ENCODE data around the gene LGALS9.
"Not testable (repeated sequence)": the region's sequence is repeated elsewhere in the genome, so short reads cannot be mapped to it uniquely, and the experiment has no call there.

Gene LGALS9

DNA sequence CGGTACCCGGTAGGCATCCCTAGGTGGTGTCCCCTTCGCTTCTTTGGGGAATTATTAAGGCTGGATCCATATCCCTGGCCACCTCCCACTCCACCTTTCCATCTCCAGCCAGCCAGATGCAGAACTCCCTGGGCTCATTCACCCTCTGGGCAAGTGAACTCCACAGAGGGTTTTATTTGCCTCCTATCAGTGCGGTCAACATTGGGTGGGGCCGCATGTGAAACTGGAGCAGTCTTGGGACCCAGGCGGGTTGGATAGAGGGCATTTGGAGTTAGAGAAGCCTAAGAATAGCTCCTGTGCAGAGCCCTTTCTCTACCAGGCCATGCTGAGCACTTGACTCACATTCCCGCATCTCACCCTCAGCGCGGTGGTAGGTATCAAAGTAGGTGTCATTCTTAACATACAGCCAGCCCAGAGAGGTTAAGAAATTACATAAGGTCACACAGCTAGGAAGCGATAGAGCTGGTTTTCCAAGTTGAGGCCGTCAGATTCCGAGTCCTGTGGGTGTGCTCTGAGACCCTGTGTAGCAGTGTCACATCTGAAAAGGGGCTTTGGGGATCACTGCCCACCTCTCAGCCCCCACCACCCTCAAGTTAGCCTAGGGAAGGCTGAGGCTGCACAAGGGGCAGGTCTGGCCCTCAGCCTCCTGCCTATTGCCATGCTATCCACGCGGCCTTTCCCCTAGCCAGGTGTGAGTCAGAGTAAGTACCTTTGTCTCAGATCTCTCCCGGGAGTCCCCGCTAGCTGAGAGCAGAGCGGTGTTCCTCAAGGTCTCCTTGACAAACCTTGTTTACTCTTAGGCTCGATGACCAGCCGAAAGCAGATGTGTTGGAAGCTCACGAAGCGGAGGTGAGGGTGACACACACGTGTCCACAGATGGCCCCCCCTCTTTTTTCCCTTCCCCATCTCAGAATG, 26.9 kb upstream of the LGALS9 start:
- DNase-seq, result no peak

DNA sequence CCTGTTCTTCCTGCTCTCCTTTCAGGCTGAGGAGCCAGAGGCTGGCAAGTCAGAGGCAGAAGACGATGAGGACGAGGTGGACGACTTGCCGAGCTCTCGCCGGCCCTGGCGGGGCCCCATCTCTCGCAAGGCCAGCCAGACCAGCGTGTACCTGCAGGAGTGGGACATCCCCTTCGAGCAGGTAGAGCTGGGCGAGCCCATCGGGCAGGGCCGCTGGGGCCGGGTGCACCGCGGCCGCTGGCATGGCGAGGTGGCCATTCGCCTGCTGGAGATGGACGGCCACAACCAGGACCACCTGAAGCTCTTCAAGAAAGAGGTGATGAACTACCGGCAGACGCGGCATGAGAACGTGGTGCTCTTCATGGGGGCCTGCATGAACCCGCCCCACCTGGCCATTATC, 25.6 kb upstream of the LGALS9 start:
- no peak for DNase-seq

DNA sequence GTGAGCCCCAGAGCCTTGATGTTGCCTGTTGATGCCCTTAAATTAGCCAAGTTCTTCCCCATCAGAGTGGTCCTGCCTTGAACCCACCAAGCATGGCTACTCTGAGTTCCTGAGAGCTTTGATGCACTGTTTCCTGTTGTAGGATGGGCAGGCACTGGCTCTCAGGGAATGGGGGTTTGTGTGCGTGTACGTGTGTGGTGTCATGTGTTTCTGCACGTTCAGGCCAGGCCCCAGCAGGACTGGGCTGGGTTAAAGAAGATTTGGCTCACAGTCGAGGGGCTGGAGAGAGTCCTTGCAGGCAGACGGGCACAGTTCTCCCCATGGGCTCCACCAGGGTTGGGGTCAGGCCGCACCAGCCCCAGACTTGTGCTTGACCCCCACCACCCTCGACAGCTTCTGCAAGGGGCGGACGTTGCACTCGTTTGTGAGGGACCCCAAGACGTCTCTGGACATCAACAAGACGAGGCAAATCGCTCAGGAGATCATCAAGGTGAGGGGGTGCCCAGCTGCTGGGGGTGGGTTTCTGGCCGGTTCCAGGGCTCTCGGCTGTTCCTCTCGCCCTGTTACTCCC, 23.4 kb upstream of the LGALS9 start:
- DNase-seq, result no peak

DNA sequence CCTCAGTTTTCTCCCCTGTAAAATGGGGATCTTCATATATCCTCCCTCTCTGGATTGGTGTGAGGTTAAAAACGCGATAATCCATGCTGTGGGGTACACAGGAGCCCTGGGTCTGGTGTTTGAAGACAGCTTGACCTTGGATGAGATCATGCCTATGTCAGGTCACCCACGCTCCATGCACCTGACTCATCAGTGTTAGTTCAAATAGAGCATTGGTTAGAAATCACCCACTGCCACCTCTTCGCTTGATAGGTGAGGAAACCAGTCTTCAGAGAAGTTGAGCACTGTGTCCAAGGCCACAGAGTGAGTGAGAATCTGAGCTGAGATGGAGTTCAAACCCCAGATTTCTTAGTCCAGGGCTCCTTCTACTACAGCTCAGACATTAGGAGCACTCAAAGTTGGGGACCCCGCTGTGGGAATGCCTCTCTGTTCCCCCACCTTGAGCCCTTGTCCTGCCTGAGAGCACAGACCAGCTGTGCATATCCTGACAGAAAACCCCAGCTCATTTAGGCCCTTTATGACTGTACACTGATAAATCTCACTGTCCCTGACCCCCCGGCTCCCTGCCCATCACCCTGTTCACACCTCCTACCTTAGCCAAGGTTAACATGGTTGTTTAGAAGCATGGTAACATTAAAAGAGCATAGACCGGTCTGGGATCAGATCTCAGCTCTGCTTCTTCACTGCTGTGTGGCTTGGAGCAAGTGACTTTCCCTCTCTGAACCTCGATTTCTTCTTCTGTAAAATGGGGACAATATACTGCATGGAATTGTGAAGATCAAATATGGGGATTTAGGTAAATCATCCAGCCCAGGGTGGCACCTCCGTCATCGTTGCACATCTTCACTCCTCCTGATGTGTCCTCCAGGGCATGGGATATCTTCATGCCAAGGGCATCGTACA, 22.4 kb upstream of the LGALS9 start:
- DNase-seq, result no peak

DNA sequence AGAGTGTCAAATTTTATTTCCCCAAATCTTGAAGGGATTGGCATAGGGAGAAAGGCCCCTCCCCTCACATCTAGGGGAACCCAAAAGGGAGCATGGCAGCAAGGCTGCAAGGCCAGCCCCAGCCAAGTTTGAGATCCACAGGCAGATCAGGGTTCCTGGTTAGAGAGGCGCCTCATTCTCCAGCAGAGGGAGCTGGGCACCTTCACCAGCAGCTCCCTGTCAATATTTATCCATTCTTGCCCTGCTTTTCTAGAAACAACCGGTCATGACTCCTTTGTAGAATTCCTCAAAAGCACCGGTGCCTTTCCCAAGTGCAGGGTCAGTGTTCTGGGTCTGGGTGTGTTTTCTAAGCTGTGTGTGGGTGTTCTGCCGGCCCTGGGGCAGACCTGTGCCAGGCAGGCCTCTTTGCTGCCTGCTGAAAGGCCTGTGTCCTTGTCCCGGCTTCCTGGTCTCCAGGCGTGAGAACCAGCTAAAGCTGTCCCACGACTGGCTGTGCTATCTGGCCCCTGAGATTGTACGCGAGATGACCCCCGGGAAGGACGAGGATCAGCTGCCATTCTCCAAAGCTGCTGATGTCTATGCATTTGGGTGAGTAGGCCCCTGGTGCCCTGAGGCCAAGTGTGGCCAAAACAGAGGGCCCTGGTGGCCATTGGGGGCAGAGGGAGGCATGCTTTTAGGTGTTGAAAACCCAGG, 21.2 kb upstream of the LGALS9 start:
- no peak for DNase-seq

DNA sequence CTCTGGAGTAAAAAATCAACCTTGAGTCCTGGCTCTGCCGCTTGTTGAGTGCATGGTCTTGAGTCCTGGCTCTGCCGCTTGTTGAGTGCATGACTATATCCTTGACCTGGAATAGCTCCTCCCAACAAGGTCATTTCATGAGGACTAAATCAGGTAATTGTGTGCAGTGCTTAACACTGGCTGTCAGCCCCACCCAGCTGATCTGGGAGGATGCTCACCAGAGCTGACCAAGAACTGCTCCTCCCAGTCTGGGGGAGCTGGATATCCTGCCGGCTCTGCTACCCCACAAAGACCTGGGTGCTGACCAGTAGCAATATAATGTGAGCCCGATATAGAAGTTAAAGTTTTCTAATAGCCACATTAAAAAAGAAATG, 20.7 kb upstream of the LGALS9 start:
- DNase-seq, result no peak

DNA sequence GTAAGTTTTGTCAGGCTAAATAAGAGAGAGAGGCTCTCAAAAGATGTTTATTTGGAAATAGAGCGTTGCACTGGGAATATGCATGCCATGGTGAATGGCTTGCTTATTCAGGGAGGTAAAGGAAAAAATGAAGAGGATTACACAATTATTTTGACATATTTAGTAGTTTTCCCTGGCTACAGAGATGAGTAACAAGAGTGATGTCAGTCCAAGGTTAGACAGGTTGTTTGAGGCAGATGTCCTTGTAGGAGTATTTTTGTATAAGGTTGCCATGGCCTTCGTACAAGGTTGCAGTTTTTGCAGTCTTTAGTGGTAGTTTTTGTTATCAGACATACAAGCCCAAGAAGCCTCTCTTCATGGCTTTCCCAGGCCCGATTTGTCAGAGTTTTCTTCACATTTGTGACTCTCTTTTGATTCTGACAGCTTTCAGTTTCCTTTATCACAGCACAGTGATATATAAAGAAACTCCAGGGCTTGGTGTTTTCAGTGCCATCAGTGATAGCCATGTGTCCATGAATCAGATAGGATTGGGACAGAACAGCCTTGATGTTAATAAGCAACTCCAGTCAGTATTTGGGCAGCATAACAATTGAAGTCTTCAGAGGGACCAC, 18.7 kb upstream of the LGALS9 start:
- DNase-seq, result no peak

DNA sequence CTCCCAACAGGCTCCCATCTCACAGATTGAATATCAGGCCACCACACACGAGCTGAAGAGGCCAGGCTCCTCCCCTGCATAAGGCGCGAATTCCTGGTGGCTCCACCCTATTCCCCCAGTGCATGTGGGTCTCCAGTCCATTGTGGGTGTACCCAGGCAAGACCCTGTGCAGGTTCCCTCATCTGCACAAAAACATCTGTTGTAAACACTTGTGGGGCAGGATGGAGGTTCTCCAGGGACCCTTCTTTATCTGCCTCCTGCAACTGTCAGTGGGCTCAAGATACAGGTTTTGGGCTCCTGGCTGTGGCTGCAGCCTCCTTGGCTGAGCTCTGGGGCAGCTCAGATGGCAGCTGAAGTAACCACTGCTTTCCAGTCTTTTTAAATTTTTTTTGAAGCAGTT, 17.6 kb upstream of the LGALS9 start:
- no peak for DNase-seq

DNA sequence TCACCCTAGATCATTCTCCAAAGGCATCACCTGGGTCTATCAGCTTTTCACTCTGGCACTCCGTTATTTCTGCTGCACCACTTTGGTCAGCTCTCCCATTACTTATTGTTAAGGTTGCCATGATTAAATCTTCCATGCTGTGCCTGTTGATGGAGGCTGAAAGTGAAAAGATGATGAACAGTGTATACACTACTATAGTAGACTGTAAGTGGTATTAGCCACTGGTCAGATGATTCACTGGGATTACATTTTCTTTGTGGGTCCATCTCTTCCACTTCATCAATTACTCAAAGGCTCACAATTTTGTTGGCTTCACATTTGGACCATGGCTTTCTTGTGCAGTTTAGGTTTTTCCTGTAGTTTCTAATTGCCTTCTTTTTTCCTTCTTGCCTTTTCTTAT, 15.9 kb upstream of the LGALS9 start:
- no peak for DNase-seq

DNA sequence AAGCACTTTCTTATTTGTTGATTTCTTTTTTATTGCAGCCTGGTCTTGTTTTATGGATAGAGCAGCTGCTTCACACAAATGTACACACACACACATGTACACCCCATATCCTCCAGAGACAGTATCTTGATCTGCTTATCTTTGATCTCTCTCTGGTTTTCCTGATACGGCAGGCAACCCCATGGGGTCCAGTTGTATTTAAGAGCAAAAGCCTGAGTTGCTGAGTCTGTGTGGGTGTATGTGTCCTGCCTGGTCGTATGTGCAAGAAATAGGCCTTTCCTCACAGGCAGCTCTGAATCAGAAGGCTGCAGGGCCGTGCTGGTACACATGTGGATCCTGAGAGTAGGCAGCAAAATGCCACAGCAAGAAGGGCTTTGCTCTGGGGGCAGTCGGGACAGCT, 14.6 kb upstream of the LGALS9 start:
- DNase-seq, result no peak

DNA sequence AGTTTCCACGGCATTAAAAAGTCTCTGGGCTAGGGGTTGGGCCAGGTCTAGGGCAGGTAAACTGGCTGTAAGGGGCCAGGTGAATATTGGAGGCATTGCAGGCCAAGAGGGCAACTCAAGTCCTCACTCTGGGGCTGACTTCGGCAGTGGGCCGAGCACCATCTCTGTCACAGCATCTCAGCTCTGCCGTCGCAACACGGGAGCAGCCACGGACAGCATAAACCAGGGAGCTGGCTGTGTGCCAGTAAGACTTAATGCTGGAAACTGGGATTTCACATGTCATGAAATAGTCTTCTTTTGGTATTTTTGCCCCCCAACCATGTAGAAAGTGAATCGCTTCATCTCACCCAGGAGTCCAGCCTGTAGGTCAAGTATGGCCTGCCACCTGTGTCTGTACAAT, 12.6 kb upstream of the LGALS9 start:
- DNase-seq, result no peak

DNA sequence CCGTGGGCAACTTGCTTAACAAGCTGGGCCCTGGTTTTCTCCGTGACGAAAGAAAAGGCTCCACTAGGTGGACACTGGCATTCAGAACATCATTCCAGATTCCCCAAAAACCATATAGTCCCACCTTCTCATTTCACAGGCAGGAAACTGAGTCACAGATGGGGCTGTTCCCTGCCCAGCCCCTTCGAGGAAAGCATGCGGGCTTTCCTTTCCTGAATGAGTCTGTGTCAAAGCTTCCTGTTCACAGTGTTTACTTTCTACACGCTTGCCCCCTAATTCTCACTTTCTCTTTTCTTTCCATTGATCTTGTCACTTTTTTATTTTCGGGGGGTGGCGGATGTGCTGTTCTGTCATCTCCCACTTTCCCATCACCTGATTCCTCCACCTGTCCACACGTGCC, 10.3 kb upstream of the LGALS9 start:
- DNase-seq, result no peak

DNA sequence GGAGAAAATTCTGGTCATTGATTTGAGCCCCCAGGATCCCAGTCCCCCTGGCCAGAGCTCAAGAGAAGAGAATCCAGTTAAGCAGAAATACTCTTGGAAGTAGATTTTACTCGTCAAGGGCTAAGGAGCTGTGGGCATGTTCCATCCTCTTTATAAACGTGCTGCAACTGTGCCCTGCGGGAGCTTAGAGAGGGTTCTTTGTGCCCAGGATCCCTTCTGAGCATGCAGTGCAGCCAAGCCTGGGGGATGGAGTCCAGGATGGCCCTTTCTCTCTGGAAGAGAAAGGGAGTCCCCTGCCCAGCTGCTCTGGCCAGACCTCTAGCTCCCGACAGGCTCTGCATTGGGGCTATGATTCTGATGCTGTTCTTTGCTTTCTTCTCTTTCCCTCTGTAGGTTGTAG, 9.5 kb upstream of the LGALS9 start:
- DNase-seq, result no peak

DNA sequence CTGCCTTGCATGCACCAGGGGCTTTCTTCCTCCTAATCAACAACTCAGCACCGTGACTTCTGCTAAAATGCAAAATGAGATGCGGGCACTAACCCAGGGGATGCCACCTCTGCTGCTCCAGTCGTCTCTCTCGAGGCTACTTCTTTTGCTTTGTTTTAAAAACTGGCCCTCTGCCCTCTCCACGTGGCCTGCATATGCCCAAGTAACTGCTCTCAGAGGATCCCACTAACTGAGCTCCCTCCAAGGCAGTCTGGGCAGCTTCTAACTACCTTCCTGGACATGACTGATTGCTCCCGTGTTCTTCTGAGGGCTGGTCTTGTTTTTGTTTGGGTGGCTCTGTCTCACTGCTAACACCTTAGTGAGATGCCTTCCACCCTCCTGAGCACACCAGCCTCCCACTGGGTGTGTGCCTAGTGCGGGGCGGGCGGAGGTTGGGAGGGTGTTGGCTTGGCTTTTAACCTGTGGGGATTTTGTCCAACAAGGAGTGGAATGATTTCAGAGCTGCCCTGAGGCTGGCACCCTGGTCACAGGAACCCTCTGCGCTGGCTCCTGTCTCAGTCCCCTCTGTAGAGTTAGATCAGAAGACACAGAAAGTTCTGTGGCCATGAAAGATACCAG, 8.9 kb upstream of the LGALS9 start:
- no peak for DNase-seq

DNA sequence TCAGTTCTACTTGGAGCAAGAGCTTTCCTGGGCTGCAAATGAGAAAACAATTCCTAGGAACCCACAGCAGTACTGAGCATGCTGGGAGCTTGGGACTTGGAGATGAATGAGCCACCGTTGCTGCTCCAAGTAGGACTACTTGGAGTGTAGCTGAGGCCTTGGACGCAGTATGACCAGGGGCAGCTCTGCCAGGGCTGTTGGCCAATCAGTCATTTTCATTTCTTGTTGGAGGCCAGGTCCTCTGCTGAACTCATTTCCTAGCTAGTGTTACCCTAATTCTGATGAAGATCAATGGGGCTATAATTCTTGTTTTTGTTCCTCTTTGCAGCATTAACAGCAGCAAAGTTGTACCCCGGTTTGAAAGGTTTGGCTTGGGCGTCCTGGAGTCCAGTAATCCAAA, 8.0 kb upstream of the LGALS9 start:
- DNase-seq, result no peak

DNA sequence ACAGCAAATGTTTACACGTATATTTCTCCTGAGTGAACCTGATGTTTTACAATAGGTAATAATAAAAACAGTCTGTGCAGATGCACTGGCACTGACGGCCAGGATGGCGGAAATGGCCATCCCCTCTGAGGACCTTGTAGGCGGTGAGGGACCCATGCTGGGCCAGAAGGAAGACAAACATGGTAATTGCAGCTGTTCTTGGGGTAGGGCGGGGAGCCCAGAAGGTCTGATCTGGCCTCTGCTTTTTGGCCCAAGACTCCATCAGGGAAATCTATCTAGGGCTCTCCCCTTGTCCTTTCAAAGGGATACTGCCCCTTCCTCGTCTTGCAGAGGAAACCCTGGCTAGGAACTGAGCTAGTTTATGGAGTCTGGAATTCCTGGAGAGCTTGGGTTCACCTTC, 7.4 kb upstream of the LGALS9 start:
- no peak for DNase-seq

DNA sequence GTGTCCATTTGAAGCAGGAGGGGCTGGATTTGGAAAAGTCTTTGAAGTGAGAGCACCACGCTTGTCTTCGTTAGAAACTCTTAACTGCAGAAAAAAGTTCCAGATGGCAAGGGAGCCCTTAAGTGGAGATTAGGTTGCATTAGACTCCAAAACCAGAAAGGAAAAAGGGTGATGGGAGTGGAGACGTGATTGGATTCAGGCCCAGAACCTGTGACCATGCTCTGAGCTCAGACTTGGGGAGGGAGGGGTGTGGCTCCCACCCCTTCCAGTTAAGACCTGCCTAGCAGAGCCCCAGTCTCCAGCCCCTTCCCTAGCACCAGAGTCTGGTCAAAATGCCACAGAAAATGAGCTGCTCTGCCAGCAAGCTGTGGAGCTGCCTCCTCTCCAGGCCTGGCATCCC, 6.4 kb upstream of the LGALS9 start:
- DNase-seq, result no peak

DNA sequence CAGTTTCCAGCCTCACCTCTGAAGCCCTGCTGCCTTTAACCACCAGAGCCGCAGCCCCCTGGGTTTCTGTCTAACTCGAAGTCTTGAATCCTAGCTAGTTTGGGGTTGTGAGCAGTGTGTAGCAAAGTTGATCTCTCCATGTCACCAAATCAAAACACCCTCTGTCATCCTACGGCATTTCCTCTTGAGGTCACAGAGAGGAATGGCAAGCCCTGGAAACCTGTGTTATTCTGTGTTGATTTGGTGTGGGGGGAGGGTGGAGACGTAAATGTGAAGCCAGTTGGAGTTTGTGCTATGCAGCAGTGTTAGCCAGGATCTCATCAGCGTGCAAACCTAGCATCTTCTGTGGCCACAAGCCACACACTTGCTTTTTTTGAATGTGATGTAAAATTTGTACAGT, 5.1 kb upstream of the LGALS9 start:
- no peak for DNase-seq

DNA sequence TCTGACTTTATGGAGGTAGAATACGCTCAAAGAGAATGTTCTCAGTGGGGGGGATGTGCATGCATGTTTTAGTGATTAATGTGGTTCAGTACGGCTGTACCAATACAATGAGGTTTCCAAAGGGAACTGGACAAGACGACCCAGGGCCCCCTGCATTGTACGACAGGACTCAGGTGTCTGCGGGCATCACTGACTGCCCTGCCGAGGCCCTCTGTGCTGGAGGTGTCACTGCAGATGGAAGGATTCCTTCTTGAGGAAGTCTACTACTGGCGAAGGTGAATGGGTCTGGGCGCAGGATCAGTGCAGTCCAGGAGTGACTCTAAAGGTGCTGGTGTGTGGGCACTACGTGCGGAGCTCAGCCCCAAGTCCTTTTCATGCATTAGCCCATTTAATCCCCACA, 3.5 kb upstream of the LGALS9 start:
- DNase-seq, result no peak

DNA sequence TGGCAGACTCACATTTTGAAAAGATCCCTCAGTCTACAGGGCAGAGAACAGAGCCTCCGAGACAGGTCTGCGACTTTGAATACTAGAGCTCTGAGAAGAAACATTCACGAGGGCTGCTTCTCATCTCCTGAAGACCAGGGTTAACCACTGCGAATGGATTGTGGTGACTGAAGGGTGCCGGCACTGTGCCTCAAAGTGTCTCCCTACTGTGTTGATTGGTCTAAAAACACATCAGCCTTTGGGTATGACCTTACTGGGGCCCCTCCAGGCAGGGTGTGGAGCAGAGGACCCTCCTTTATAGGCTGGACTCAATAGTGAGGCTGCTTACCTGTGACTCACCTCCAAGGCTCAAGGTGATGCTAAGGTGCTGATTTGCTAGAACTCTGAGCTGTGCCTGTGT, 2.6 kb upstream of the LGALS9 start:
- DNase-seq, result no peak

DNA sequence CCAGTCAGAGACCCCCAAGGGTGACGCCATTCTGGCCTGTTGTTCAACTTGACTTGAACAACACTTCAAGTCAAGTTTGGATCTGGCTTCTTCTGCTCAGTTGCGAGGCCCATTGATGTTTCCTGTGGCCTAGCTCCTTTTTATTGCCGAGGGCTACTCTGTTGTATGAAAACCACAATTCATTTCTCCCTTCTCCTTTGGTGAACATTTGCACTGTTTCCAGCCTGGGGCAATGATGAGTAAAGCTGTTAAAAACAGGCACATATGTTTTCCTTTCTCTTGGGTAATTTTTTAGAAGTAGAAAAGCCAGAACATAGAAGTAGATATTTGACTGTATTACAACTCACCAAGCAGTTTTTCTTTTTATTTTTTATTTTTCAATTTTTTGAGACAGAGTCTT, 1.7 kb upstream of the LGALS9 start:
- not testable (repeated sequence) for DNase-seq

DNA sequence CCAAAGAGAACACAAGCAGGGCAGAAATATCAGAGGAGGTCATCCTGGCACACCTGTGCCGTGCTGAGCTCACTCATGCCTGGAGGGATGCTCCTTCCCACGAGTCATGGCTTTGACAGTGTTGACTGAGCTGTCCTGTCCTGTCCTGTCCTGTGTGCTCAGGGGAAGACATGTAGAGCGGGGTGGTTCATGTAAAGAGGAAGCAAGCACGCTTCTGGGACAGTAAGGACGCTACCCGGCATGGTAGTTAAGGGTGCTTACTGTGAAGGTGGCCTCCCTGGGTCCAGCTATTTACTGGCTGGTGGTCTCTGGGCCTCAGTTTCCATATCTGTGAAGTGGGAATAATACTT, 398 bp downstream of the LGALS9 start:
- DNase-seq, result no peak
